Measurements from ENCODE around the gene NFKBIA. TPM values are rescaled to one million over a fixed set of nuclear protein-coding genes. Genes with fewer than 3 reads are reported as not detected.
"Not testable (repeated sequence)": the region's sequence is repeated elsewhere in the genome, so short reads cannot be mapped to it uniquely, and the experiment has no call there.

The NFKBIA gene
- total RNA-seq, 2 donors from 2014 or later = 1,744 to 1,805 TPM

DNA sequence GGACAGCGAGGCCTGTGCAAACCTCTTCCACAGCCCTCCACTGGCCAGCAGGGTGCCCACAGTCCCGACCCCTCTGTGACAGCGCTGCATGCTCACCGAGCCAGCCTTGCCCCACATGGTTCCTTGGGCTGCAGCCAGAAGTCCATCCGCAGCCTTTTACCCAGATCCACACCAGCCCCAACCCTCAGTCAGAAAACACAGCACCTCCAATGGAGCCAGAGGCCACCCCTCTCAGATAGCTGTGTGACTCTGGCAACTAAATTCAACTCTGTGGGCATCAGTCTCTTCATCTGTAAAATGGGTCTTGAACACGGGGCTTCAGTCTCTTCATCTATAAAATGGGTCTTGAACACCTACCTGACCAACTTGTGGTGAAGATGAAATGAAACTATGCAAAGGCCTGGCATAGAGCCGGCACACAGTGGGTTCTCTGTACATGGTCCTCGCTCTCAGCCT is 38.0 kb downstream of the NFKBIA start:
- ATAC-seq (no peak), DNase-seq (no peak)
- peaks cover 6% of the 10 kb centered on the region for H3K4me1 Mint-ChIP-seq
- no peaks in the 10 kb centered on the region for H3K36me3 Mint-ChIP-seq (ENCODE audit: low read depth)
- peak overlapping the region; percentile 43 for H3K27ac Mint-ChIP-seq
- no peak overlapping the region for H3K4me3 Mint-ChIP-seq
- H3K27me3 Mint-ChIP-seq = no peaks in the 10 kb centered on the region
- H3K9me3 ChIP-seq (ENCODE audit: control insufficient read depth, low read length, poor library complexity, severe bottlenecking) = no peaks in the 10 kb centered on the region

DNA sequence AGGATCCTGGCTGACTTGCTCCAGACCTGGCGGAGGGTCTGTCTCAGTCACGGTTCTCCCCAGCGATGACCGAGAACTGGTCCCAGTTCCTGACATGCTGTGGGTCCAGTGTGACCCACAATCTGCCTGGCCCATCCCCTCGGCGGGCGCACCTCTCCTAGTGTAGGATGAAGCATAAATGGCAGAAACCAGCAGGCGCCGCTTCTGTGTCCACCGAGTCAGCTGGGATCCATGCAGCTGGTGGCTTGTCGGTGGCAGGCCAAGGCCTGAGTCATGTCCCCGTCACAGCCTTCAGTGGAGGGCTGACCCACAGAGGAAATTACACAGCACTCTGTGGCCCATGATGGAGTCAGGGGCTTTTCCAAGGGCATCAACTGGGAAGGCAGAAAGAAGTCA is 38.5 kb downstream of the NFKBIA start:
- H3K27ac Mint-ChIP-seq = peak overlapping the region; percentile 43
- no peaks in the 10 kb centered on the region for H3K36me3 Mint-ChIP-seq (ENCODE audit: low read depth)
- H3K9me3 ChIP-seq (ENCODE audit: control insufficient read depth, low read length, poor library complexity, severe bottlenecking) = no peaks in the 10 kb centered on the region
- no peak overlapping the region for H3K4me3 Mint-ChIP-seq
- ATAC-seq (peak; percentile 55), DNase-seq (no peak)
- H3K27me3 Mint-ChIP-seq = no peaks in the 10 kb centered on the region
- H3K4me1 Mint-ChIP-seq = peaks cover 6% of the 10 kb centered on the region

DNA sequence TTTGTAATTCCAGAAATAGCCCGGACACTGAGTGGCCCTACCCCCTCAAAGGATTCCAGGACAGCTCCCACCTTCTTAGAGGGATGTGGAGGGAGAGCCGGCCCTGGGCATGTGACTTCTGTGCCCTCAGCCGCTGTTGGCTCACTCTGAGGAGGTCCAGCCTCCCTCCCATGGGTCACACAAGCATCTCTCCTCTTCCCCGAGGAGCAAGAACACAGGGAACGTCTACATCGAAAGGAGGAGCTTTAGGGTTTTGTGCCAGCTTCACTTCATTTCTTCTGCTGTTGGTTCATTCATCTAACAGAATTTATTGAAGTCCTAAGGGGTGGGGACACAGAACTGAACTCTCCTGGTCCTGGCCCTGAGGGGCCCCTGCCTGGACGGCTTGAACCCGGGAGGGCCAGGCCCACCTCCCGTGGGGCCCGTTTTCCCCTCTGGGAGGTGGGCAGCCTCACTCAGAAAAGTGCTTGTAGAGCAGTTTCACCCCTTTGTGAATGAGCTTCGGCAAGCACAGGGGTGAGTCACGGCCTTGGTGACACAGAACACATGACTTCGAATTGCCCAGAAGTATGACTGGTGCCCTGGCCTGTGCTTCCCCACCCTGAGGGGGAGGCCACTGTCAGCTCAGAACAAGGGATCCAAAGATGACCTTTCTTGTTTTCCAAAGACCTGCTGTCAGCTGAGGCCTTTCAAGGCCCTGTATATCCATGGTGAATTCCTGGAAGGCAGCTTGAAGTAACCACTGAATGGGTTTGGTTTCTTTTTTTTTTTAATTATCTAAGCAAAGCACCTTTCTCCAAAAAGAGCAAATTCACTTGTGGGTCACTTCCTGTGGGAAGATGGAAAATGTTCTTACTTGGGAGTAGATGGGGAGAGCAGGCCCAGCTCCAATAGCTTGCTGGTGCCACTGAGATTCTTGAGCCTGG is 39.2 kb downstream of the NFKBIA start:
- no peak for DNase-seq
- no peaks in the 10 kb centered on the region for H3K9me3 ChIP-seq (ENCODE audit: control insufficient read depth, low read length, poor library complexity, severe bottlenecking)
- H3K36me3 Mint-ChIP-seq (ENCODE audit: low read depth) = no peaks in the 10 kb centered on the region
- H3K4me1 Mint-ChIP-seq = peaks cover 6% of the 10 kb centered on the region
- H3K27me3 Mint-ChIP-seq = no peaks in the 10 kb centered on the region
- ATAC-seq = peak; percentile 70
- peak overlapping the region; percentile 43 for H3K27ac Mint-ChIP-seq
- H3K4me3 Mint-ChIP-seq = no peak overlapping the region

DNA sequence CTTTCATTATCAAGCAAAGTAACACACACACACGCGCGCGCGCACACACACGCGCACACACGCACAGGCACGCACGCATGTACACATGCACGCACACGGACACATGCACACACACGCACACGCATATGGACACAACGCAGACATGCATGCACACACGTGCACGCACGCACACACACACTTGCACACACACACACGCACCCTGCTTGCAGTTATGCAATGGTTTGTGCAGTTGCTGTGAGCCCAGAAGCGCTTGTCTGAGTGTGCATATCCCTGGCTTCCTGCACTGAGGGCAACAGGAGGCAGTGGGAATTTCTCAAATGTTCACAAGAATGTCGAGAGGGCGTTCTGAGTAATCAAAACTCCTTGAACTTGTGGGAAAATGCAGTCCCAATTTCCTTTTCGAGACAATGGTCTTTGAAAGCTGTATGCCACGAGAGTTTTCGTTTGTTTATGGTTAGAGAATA is 41.6 kb downstream of the NFKBIA start:
- ATAC-seq = no peak
- H3K4me1 Mint-ChIP-seq = peaks cover 6% of the 10 kb centered on the region
- H3K9me3 ChIP-seq (ENCODE audit: control insufficient read depth, low read length, poor library complexity, severe bottlenecking) = no peaks in the 10 kb centered on the region

DNA sequence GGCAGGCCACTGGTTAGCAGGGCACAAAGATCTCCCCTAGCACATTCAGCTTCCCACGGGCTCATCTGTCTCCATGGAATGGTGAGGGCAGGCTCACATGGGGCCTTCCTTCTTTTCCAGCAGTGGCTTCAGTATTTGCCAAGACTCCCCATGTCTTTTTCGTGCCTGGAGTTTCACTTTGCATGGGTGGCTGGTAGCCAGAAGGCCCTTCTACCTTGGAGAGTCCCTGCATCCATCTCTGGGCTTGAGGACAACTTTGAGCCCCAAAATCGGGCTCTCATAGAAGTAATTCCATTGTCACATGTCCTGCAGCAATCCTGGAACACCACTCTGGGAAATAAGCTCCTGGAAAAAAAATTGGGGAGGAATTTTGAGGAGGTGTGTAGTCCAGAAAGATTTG is 42.1 kb downstream of the NFKBIA start:
- ATAC-seq = no peak

More for the DNA sequence above, 41.6 kb downstream of the NFKBIA start:
- Mint-ChIP-seq H3K4me3 (no peak overlapping the region), H3K27me3 (no peaks in the 10 kb centered on the region), H3K36me3 (ENCODE audit: low read depth) (no peaks in the 10 kb centered on the region), H3K27ac (no peak overlapping the region)
- no peak for DNase-seq

DNA sequence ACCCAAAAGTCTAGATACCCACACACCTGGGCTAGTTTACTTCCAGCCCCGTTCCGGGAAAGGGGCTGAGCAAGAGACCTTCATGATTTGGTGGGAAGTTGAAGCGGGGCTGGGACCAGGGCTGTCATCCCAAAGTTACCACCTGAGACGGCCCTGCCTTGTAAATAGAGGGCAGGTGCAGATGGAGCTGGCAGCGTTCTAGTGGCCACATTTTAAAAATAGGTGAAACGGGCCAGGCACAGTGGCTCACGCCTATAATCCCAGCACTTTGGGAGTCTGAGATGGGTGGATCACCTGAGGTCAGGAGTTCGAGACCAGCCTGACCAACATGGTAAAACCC is 43.4 kb downstream of the NFKBIA start:
- no peak overlapping the region for H3K4me3 Mint-ChIP-seq
- H3K4me1 Mint-ChIP-seq = peaks cover 10% of the 10 kb centered on the region
- no peaks in the 10 kb centered on the region for H3K9me3 ChIP-seq (ENCODE audit: control insufficient read depth, low read length, poor library complexity, severe bottlenecking)
- no peak for ATAC-seq
- H3K36me3 Mint-ChIP-seq (ENCODE audit: low read depth) = no peaks in the 10 kb centered on the region
- no peaks in the 10 kb centered on the region for H3K27me3 Mint-ChIP-seq
- no peak overlapping the region for H3K27ac Mint-ChIP-seq
- no peak for DNase-seq

More for the DNA sequence above, 42.1 kb downstream of the NFKBIA start:
- Mint-ChIP-seq H3K27ac (no peak overlapping the region), H3K27me3 (no peaks in the 10 kb centered on the region), H3K36me3 (ENCODE audit: low read depth) (no peaks in the 10 kb centered on the region), H3K4me3 (no peak overlapping the region), H3K4me1 (peaks cover 6% of the 10 kb centered on the region)
- no peaks in the 10 kb centered on the region for H3K9me3 ChIP-seq (ENCODE audit: control insufficient read depth, low read length, poor library complexity, severe bottlenecking)
- DNase-seq = no peak

DNA sequence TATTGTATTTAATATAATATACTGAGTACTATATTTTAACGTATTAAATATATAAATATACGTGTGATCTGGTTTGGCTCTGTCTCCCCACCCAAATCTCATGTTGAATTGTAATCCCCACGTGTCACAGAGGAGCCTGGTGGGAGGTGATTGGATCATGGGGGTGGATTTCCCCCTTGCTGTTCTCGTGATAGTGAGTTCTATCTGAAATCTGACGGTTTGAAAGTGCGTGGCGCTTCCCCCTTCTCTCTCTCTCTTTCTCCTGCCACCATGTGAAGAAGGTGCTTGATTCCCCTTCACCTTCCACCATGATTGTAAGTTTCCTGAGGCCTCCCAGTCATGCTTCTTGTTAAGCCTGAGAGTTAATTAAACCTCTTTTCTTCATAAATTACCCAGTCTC is 44.9 kb downstream of the NFKBIA start:
- H3K36me3 Mint-ChIP-seq (ENCODE audit: low read depth); H3K4me3 Mint-ChIP-seq; H3K27me3 Mint-ChIP-seq; H3K27ac Mint-ChIP-seq; ATAC-seq; H3K9me3 ChIP-seq (ENCODE audit: control insufficient read depth, low read length, poor library complexity, severe bottlenecking); DNase-seq: not testable (repeated sequence)
- H3K4me1 Mint-ChIP-seq = peaks cover 11% of the 10 kb centered on the region

DNA sequence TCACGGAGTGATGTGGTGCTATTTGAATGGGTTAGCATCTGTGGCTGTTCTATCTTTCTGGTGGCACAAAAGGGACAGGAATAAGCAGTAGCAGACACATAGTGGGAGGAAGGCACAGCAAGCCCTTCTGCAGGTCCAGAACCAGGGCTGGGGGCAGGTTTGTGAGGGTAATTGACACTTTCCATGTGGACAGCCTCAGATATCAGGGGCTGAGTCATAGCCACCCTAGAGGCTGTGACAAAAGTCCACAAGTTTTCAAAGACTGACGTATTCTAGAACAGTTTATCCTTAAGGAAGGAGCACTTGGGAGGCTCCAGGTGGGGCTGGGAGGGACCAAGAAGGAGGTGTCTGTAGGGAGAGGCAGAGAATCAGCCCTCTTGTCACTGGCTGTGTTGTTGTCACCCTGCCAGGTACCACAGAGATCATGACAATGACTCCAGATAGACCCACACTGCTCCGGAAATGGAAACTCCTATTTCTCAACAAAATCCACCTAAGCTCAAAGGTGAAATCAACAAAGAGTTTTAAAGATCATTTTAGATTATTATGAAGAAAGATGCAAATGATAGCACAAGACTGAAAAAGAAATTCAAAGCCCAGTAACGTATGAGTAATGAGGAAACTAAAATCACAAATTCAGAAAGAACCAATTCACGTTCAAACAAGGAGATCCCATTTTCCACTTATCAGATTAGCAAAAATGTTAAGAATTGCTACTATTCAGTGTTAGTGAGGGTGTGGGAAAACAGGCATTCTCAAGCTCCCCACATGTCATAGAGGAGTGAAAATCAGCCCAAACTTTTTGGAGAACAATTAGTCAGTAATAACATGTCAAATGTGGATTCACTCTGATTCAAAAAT is 48.3 kb downstream of the NFKBIA start:
- Mint-ChIP-seq H3K4me3 (no peak overlapping the region), H3K27me3 (no peaks in the 10 kb centered on the region), H3K27ac (peak overlapping the region; percentile 16), H3K36me3 (ENCODE audit: low read depth) (no peaks in the 10 kb centered on the region), H3K4me1 (peaks cover 16% of the 10 kb centered on the region)
- no peak for ATAC-seq
- H3K9me3 ChIP-seq (ENCODE audit: control insufficient read depth, low read length, poor library complexity, severe bottlenecking) = no peaks in the 10 kb centered on the region
- no peak for DNase-seq

DNA sequence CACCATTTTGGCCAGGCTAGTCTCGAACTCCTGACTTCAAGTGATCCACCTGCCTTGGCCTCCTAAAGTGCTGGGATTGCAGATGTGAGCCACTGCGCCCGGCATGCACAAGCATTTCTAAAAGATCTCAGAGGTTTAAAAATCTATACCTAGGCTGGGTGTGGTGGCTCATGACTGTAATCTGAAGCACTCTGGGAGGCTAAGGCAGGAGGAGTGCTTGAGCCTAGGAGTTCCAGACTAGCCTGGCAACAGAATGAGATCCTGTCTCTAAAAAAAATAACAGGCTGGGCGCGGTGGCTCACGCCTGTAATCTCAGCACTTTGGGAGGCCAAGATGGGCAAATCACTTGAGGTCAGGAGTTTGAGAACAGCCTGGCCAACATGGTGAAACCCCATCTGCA is 49.3 kb downstream of the NFKBIA start:
- ATAC-seq; H3K27me3 Mint-ChIP-seq; H3K4me3 Mint-ChIP-seq; H3K9me3 ChIP-seq (ENCODE audit: control insufficient read depth, low read length, poor library complexity, severe bottlenecking); H3K36me3 Mint-ChIP-seq (ENCODE audit: low read depth); DNase-seq: not testable (repeated sequence)
- H3K27ac Mint-ChIP-seq = peak overlapping the region; percentile 16
- peaks cover 16% of the 10 kb centered on the region for H3K4me1 Mint-ChIP-seq

DNA sequence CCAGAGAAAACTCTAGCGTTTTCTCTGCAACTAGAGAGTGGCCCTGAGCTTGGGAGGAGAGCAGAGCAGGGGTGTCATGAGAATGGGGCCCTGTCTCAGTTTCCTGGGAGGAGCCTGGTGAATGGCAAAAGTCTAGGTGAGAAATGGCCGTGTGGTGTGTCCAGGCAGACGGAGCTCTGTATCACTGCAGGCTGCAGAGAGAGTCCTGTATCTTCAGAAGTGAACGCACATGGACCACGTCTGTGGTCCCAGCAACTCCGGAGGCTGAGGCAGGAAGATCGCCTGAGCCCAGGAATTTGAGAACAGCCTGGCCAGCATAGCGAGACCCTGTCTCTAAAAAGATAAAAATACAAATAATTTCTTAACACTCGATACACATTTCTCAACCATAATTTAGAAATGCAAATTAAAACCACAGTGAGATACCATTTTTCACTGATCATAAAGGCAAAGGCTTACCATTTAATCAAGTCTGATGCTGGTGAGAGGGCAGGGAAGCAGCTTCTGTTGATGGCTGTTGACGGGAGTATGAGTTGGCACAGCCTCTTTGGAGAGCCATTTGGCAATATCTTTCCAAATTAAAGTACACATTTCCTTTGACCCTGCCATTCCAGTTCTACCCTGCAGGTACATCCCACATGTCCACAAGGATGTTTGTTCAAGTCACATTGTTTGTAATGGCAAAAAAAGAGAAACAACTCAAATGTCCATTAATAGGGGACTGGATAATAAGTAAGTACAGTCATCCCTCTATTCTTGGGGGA is 51.0 kb downstream of the NFKBIA start:
- no peaks in the 10 kb centered on the region for H3K9me3 ChIP-seq (ENCODE audit: control insufficient read depth, low read length, poor library complexity, severe bottlenecking)
- no peaks in the 10 kb centered on the region for H3K27me3 Mint-ChIP-seq
- no peaks in the 10 kb centered on the region for H3K36me3 Mint-ChIP-seq (ENCODE audit: low read depth)
- ATAC-seq = no peak
- peaks cover 16% of the 10 kb centered on the region for H3K4me1 Mint-ChIP-seq
- H3K4me3 Mint-ChIP-seq = no peak overlapping the region
- DNase-seq = no peak
- H3K27ac Mint-ChIP-seq = peak overlapping the region; percentile 46

DNA sequence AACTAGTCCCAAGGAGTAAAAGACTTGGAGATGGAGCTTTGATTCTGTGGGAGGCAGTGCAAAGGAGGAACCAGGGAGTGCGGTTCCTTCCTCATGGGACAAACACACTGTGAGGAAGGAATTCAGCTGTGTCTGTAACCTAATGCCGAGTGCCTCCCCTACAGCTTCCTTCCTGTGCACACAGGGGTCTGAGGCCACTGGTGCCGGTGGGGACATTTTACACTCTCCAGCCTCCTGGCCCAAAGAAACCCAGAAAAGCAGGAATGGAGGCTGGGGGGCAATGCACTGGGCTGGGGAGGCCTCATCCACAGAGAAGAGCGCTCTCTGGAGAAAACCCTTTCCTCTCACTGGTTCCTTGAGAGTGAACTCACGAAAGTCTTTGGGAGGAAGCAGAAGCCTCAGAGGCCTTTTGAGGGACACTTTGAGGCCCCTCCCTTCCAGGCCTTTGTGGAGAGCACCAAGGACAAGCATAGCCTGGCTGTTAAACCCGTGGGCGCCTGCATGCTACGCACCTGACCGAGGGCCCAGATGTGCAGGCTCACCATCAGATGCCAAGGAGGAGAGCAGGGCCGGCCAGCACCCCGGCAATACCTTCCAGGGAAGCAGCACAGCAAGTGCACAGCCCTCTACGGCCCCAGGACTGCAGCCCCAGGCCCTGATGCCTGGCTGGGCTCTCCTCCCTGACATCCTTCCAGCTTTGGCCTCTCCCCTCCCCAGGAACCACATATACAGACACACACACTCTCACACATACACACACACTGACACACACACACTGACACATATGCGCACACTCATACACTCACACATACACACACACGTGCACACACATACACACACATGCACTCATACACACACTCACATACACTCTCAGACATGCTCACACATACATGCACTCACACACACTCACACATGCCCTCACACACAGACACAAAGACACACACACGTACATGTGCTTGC is 52.0 kb downstream of the NFKBIA start:
- Mint-ChIP-seq H3K27me3 (no peaks in the 10 kb centered on the region), H3K36me3 (ENCODE audit: low read depth) (no peaks in the 10 kb centered on the region), H3K27ac (peak overlapping the region; percentile 57), H3K4me3 (no peak overlapping the region), H3K4me1 (peaks cover 16% of the 10 kb centered on the region)
- DNase-seq (no peak), ATAC-seq (no peak)
- no peaks in the 10 kb centered on the region for H3K9me3 ChIP-seq (ENCODE audit: control insufficient read depth, low read length, poor library complexity, severe bottlenecking)

DNA sequence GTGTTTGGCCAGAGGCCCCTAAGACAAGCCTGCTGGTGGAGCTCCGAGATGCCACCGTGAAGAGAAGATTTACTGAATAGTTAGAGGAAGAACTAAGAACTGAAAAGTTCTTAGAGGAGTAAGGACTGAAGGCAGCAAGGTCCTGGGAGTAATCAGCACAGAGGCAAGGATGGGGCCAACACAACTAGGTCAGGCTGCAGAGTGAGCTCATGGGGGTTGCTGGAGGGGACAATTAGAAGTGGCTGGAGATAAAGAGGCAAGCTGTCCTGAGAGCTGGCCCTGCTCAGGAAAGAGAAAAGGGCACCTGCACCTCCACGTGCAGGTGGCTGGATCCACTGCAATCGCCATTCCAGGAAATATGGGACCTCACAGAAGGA is 52.7 kb downstream of the NFKBIA start:
- H3K4me3 Mint-ChIP-seq = no peak overlapping the region
- H3K36me3 Mint-ChIP-seq (ENCODE audit: low read depth) = no peaks in the 10 kb centered on the region
- H3K27ac Mint-ChIP-seq = peak overlapping the region; percentile 57

More for the DNA sequence above, 52.7 kb downstream of the NFKBIA start:
- no peaks in the 10 kb centered on the region for H3K9me3 ChIP-seq (ENCODE audit: control insufficient read depth, low read length, poor library complexity, severe bottlenecking)
- H3K4me1 Mint-ChIP-seq = peaks cover 16% of the 10 kb centered on the region
- no peaks in the 10 kb centered on the region for H3K27me3 Mint-ChIP-seq
- DNase-seq (no peak), ATAC-seq (no peak)

Data from T-helper 17 cell (primary cell).